HG02938 (cell line): ENCODE results near the gene GCHFR.
A peak's percentile ranks its signal among the peaks of the same experiment; 100 is the strongest.

Experiments used
- ATAC-seq: cut with Tn5 transposase; IDR thresholded peaks from one replicate; pipeline ENCODE4 v1.9.1; 2021; ENCODE audit warnings: mild to moderate bottlenecking, moderate library complexity; ENCODE audit not compliant: unreplicated experiment

The GCHFR gene

GRCh38 chr15:40754883-40755811 lies 8.7 kb upstream of the GCHFR start, which contains the start of gene RMDN3:
RMDN3 (minus strand) TSS chr15:40755254; CDS start chr15:40754783, 471 bp downstream.
- peak; percentile 74 for ATAC-seq

DNA sequence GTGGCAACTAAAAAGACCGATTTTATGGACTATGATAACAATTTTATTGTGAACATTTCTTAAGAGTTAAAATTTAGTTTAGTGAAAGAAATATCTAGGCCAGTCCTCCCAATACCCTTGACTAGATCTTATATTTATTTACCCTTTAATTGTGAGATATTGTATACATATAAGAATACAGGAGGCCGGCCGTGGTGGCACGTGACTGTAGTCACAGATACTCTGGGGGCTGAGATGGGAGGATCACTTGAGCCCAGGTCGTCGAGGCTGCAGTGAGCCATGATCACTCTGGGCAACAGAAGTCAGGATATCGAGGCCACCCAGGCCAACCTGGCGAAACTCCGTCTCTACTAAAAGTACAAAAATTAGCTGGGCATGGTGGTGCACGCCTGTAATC lies 8.1 kb upstream of the GCHFR start:
- ATAC-seq: no peak

DNA sequence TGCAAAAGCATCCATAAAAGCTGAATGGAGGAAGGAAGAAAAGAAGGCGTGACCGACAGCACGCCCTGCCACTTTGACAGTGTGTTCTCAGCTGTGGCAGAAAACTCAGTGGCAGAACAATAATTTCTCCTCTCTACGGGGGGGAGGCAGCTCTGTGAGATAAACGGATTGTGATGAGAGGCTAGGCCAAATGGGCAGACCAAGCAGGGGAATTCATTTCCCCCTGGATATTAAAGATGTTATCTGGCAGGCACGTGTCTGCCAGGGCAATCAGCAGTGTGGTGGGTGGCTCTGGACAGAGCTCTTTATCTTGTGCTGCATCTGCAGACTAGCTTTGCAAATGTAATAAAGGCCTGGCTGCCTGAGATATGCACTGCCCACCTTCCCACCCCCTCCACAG lies 6.9 kb upstream of the GCHFR start:
- ATAC-seq: no peak

- no peak for ATAC-seq
Measured at GRCh38 chr15:40759961-40760360, 3.9 kb upstream of the GCHFR start.

DNA sequence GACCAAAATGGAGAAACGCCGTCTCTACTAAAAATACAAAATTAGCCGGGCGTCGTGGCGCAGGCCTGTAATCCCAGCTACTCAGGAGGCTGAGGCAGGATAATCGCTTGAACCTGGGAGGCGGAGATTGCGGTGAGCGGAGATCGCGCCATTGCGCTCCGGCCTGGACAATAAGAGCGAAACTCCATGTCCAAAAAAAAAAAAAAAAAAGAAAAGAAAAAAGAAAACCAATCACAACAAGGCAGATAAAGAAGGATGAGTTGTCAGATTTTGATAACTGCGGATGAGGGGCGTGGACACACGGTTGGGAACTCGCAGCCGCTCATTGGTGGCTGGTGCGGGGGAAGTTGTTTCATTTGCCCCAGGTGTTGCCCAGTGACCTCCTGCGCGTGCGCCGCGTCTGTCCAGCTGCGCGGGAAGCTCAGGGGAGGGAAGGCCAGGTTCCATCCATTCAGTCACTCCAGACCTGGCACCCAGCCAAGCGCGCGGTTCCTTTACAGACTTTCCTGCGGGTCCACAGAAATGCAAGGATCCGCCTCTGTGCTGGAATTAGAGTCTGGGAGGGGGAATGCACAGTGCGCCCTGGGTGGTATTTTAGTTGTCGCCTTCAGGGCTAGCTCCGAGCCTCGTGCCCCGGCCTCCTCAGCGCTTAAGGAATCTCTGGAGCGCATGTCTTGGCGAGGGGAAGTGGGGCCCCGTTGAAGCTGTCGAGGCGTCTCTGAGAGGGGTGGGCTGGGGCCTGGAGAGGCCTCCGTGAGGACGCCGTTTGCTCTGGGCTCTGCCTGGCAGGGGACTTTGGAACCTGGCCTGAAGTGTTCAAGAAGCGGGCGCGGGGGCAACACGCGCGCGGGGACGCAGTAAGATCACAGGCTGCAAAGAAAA lies 708 bp upstream of the GCHFR start:
- ATAC-seq: no peak

DNA sequence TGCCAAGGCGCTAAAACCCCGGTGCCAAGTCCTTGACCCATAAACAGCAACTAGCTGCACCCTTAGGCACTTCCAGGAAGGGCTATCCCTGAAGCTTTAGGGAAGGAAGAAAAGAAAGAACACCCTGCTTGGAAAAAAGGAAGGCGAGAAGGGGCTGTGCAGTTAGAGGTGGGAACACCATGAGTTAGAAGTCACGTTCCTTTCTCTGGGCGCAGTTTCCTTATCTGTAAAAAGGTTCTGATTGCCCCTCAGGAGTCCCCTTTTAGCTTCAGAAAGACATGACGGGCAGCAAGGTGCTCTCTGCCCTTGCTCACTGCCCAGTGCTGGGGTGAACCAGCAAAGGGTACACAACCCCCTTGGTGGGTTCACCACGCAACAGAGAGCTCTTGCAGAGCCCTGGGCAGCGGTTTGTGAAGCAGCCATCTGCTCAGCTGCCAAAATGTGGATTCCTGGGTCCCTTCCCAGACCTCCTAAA lies 798 bp downstream of the GCHFR start:
- no peak for ATAC-seq

GRCh38 chr15:40766194-40766815 lies 2.4 kb downstream of the GCHFR start:
- ATAC-seq: no peak

GRCh38 chr15:40766906-40767837 lies 3.3 kb downstream of the GCHFR start:
- no peak for ATAC-seq

DNA sequence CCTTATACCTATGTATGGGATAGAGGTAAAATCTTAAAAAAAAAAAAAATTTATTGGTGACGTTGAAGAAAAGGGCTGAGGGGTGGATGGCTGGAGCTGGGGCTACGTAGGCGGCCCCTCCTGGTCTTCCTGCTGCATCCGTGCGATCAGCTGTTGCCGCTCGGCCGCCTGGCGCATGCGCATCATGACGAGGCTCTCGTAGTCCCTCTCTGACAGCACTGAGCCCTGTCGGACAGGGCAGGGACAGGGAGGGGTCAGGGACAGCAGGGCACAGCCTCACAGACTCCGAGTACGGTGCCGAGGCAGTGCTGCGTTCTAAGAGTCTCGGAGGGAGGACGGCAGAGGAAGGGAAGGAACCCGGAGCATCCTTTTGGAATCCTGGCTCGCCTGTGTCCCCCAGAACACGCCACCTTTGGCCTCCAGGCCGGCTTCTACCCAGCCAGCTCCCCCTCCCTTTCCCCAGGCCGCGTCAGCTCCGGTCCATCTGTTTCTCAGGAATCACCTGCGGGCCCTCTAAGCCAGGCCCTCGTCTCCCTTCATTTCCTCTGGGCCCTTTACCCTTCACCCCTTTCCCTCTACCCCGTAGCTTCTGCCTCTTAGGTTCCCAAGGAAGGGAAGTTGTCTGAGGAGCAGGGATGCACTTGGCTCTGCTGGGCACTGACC lies 4.1 kb downstream of the GCHFR start:
- no peak for ATAC-seq

GRCh38 chr15:40768521-40769273 lies 4.8 kb downstream of the GCHFR start:
- no peak for ATAC-seq

- ATAC-seq: peak; percentile 38
Measured at GRCh38 chr15:40769274-40770146, 5.6 kb downstream of the GCHFR start, which contains the start of gene C15orf62. C15orf62 (plus strand) TSS chr15:40769980; CDS start chr15:40770496, 516 bp downstream.

DNA sequence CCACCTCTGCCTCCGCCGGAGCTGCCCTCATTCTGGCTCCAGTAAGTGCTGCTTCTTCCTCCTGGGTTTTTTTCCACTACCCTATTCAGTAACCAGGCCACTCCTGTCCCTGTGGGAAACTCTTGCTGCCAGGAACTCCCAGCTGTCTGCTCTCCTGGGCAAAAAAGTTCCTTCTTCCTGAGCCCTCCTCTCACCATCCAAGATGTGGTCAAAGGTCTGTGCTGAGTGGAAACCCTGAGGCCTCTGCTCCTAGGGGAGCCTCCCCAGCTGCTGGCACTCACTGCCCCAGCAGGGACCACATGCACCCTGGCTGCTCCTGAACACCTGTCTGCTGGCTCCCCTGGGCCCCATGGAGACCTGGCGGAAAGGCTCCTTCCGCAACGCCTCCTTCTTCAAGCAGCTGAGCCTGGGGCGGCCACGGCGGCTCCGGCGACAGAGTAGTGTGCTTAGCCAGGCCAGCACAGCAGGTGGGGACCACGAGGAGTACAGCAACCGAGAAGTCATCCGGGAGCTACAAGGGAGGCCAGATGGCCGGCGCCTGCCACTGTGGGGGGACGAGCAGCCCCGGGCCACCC lies 6.4 kb downstream of the GCHFR start:
- no peak for ATAC-seq

- no peak for ATAC-seq
Measured at GRCh38 chr15:40771242-40771641, 7.4 kb downstream of the GCHFR start.

DNA sequence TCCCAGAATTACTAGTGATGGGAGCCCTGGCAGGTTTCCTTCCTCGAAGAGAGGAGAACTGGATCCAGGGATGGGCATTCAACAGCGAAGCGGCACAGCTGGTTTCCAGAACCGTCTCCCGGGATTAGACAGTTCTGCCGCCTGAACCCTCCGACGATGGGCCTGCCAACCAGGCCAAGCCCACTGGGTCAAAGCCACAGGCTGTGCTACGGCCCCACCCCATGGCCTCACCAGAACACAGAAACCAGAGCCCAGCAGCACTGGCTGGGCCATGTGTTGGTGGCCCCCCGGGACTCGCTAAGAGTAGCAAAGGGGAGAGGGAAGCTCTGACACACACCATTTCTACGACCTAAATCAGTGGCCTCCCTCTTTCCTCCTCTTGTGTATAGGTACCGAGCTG lies 8.1 kb downstream of the GCHFR start:
- no peak for ATAC-seq

DNA sequence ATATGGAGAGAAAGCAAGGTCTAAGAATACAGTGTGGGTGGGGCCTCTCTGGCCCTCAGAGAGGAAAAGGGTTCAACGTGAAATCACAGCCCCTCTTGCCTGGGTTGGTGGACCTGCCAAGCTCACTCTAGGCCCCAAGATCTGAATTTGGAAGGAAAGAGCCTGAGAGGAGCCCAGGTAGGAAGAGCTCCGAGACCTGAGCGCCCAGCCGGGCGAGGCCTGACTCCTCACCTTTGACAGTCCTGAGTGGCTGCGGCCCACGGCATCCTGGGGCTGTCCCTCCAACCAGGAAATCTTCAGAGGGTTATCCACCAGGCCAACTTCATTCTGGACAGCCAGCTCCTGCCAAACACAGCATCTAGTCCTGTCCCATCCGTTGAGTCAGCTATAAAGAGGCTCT lies 9.6 kb downstream of the GCHFR start:
- ATAC-seq: no peak

DNA sequence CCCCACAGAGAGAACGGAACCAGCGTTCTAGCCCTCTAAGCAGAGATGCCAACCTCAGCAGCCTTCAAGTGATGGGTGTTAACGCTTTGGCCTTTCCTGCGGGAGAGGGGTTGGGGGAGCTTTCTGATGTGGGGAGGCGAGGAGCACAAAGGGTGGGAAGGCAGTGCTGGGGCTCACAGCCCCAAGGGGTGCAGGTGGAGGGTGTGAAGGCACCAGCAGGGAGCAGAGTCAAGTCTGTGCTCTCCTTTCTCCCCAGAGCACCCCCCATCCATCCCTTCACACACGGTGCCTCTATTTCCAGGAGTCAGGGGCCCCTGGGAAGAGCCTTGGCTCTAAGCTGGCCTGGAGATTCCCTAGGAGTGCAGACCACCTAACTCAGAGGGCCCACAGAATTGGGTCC lies 10.0 kb downstream of the GCHFR start:
- no peak for ATAC-seq

DNA sequence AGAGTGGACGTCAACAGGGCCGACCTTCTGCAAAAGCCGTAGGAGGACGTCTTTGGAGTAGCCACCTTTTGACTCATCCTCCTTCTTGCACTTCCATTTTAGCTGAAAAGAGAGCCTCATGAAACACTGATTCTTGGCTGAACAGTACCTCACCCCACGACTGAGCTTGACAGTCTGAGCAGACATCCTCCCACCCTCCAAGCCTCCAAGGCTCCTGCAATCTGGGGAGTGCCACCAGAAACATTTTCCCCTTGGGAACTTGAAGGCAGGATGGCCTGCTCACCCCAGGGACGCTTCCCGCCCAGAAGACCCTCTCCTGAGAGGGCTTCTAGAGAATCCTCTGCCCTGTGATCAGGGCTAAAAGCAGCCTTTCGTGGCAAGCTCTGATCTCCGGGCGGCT lies 11.1 kb downstream of the GCHFR start:
- ATAC-seq: no peak
